HG03064 (cell line): Measurements from ENCODE around the gene SLC25A26.

Source experiments
- ATAC-seq: cut with Tn5 transposase; IDR thresholded peaks from one replicate; pipeline ENCODE4 v1.9.1; 2021; ENCODE audit warnings: low read depth; ENCODE audit not compliant: unreplicated experiment

The SLC25A26 gene

DNA sequence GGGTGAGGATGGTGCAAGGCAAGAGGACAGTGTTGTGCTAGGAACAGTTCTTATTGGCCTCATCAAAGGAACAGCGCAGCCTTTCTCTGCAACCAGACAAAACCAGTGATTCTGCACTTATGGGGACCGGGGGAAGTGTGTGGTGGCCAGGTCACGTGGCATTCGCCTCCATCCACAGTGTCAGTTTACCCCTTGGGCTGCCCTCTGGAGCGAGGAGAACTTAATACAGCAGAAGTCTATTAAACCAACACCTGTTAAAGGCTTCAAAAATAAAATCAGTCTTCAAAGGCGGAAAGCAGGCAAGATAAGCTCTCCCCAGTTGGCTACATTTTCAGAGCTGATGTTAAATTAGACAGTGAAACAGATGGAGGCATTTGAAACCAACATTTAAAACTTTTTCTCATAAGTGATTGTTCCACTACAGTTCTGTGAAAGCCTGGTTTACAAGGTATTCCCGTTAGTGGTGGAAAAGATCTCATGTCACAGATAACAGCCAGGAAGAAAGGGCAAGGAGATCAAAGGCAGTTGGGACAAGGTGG is 204.8 kb downstream of the SLC25A26 start:
- no peak for ATAC-seq

DNA sequence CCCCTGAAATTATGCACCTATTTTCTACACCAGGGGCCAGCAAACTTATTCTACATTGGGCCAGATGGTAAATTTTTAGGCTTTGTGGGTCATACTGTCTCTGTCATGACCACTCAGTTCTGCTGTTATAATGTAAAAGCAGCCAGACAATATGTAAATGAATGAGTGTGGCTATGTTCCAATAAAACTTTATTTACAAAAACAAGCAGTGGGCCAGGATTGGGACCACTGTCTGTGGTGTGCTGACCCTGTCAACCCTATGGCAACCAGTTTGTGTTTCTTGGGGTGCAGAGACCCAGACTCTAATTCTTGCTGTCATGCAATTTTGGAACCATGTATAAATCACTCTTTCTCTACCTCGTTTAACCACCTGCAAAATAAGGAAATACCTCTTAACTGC is 205.3 kb downstream of the SLC25A26 start:
- ATAC-seq, result no peak

- ATAC-seq, result no peak
Observed at GRCh38 chr3:66427352-66427751, 206.6 kb downstream of the SLC25A26 start.

DNA sequence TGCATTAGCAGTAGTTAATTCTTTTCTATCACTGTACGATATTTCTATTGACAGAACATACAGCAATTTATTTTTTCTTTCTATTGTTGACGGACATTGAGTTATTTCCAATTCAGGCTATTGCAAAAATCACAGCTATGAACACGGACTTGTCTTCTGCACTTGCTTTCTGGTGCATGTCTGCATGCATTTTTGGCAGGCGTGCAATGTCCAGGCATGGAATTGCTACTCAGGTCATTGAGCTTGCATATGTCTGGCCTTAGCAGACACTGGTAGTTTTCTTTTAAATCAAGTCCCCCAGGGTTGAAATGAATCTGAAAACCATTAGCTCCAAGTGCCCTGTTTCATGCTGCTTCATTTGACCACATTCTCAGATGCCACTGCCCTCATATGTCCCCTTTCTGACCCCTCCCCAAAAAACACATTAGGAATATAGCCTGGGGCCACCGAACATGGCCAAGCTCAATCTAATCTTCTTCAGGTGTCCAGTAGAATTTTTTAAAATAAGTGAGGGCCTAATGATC is 207.2 kb downstream of the SLC25A26 start:
- ATAC-seq, result no peak
